IMR-90 (cell line): Measurements from ENCODE around the gene CELSR1.

ENCODE experiments used
- CEBPB ChIP-seq: IDR thresholded peaks from 2 replicates; pipeline ENCODE4 v1.6.1; 2012; ENCODE audit warnings: low read depth, low read length, improper control_type of control experiment
- CTCF ChIP-seq: conservative IDR thresholded peaks from 2 replicates; pipeline ENCODE4 v1.5.1; 2012; ENCODE audit warnings: mild to moderate bottlenecking, low read depth, low read length, improper control_type of control experiment
- MAFK ChIP-seq: IDR thresholded peaks from 2 replicates; pipeline ENCODE4 v1.6.1; 2012; ENCODE audit warnings: low read depth, low read length, improper control_type of control experiment
- MXI1 ChIP-seq: IDR thresholded peaks from 2 replicates; pipeline ENCODE4 v1.6.1; 2012; ENCODE audit warnings: low read depth, mild to moderate bottlenecking, low read length, moderate library complexity, borderline replicate concordance
- NFE2L2 ChIP-seq: fragments of 150-350 bp; IDR thresholded peaks from 2 replicates; pipeline ENCODE4 v1.6.1; 2016; ENCODE audit warnings: low read depth, mild to moderate bottlenecking, low read length
- POLR2A ChIP-seq: IDR thresholded peaks from 2 replicates; pipeline ENCODE4 v1.6.1; 2012; ENCODE audit warnings: mild to moderate bottlenecking, low read depth, low read length
- RAD21 ChIP-seq: IDR thresholded peaks from 2 replicates; pipeline ENCODE4 v1.6.1; 2012; ENCODE audit warnings: low read length, improper control_type of control experiment
- RCOR1 ChIP-seq: IDR thresholded peaks from 2 replicates; pipeline ENCODE4 v1.6.1; 2012; ENCODE audit warnings: mild to moderate bottlenecking, low read length, improper control_type of control experiment; ENCODE audit not compliant: insufficient replicate concordance
- RFX5 ChIP-seq: IDR thresholded peaks from 2 replicates; pipeline ENCODE4 v1.8.0; 2012; ENCODE audit warnings: low read depth, mild to moderate bottlenecking, low read length, moderate library complexity
- USF2 ChIP-seq: fragments of 150-350 bp; IDR thresholded peaks from 2 replicates; pipeline ENCODE4 v1.6.1; 2017; ENCODE audit warnings: mild to moderate bottlenecking, antibody characterized with exemption, low read length, low read depth

- TF ChIP-seq USF2 (no peak), CTCF (no peak), RAD21 (no peak), POLR2A (no peak), MAFK (no peak), RFX5 (no peak), MXI1 (no peak), RCOR1 (no peak), CEBPB (no peak), NFE2L2 (no peak)
Observed at GRCh38 chr22:46355996-46356471, 181.4 kb downstream of the CELSR1 start.
